Stimulated activated naive CD8-positive, alpha-beta T cell treated with anti-CD3 and anti-CD28 coated beads, Interleukin-15, amount 100 ng/mL, for 72 hours (primary cell): Measurements from ENCODE around the gene BMP2K.
"Not testable (repeated sequence)": the region's sequence is repeated elsewhere in the genome, so short reads cannot be mapped to it uniquely, and the experiment has no call there.

Source experiments
- ATAC-seq: fragments of 150-1000 bp; cut with Tn5 transposase; 2 replicates; pipeline ENCODE4 v1.10.0; 2021; ENCODE audit warnings: mild to moderate bottlenecking, moderate library complexity
- DNase-seq, 2 donors: peaks; one replicate each; pipeline ENCODE4 v3.0.0; 2021 to 2022
- H3K27ac Mint-ChIP-seq, 2 donors: one replicate each; pipeline ENCODE4 v1.8.0; 2022; ENCODE audit warnings: mild to moderate bottlenecking in 2 of 2, mixed read lengths in 2 of 2, moderate library complexity in 2 of 2
- H3K27me3 Mint-ChIP-seq: one replicate; pipeline ENCODE4 v1.8.0; 2022; ENCODE audit warnings: mixed read lengths
- H3K4me1 Mint-ChIP-seq: one replicate; pipeline ENCODE4 v1.8.0; 2022; ENCODE audit warnings: mild to moderate bottlenecking, mixed read lengths
- H3K4me3 Mint-ChIP-seq, 2 donors: one replicate each; pipeline ENCODE4 v1.8.0; 2022; ENCODE audit warnings: mild to moderate bottlenecking in 2 of 2, mixed read lengths in 2 of 2, moderate library complexity in 1 of 2
- H3K9me3 Mint-ChIP-seq, 2 donors: one replicate each; pipeline ENCODE4 v1.8.0; 2022; ENCODE audit warnings: mixed read lengths in 2 of 2

The BMP2K gene

DNA sequence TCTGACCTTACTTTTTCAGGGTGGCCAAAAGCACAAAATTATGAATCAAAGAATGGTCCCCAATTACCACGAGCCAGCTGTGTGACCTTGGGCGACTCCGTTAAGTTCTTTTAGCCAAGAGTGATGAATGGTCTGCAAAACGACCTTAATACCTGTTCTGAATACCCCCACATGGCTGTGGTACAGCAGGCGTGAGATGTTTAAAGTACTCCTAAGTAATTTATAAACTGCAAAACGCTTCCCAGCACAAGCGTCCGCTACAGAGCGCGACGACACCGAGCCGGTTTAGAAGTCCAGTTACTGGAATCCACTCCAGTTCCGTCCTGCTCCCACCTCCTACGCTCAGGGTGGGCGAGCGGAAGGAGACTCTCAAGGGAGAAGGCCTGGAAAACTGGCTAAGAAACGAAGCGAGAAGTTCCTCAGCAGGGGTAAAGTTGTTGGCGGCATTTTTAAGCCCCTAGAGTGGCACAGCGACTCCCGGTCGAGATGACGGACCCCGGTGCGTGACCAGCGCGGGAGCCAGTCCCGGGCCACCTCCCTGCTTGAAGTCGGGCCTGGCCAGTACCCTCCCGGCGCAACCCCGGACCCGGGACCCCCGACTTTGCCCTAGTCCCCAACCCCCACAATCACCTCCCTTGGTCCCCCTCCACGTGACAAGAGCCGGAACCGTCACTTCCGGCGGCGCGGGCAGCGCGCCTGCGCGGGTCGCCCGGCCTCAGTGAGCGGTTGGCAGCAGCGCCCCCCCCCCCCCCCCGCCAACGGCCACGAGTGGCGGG lies 659 bp upstream of the BMP2K start:
- Mint-ChIP-seq H3K4me1 (peaks cover 34% of the 10 kb centered on the region), H3K27ac (peak overlapping the region; percentile 96 to 97), H3K4me3 (peak overlapping the region; percentile 89 to 90), H3K27me3 (no peaks in the 10 kb centered on the region), H3K9me3 (no peaks in the 10 kb centered on the region)
- DNase-seq: peak; percentile 86
- peak; percentile 79 for ATAC-seq

DNA sequence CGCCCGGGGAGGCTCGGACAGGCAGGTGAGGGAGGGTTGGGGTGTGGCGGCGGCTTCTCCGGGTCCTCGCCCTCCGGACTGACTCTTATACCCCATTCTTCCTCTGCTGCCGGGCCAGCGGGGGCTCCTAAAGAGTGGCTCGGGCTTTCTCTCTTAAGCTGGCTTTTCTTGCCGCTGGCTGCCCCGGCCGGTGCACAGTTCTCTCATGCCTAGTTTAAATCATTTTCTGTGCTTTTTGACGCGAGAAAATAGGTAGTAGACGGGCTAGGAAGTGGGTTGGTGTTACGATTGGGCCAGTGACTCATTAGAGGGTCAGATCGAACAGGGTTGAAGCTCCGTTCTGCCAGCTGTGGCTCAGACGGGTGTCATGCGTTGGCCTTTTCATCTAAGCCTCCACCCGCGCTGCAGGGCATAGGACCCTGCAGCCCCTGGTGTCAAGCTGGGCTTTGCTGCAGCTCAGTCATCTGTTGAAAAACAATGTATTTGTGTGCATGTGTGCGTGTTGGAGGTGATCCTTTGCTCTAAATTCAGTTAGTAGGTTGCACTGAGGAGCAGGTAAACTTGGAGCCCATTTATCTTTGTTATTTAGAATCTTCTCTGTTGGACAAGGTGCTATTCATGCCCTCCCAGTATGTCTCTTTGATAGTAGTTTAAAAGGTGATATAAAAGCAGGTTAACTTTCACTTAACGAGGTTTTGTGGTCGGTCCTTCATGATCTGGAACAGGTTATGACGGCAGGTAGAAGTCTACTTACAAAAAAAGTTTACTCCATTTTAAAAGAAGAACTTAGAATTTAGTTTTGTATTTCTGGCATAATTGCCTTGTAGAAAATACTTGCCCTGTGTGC lies 802 bp downstream of the BMP2K start:
- peak overlapping the region; percentile 89 to 94 for H3K27ac Mint-ChIP-seq
- ATAC-seq (peak; percentile 76), DNase-seq (peak; percentile 59 to 70)
- peak overlapping the region in 1 of 2 donors; percentile 89 for H3K4me3 Mint-ChIP-seq
- no peaks in the 10 kb centered on the region for H3K9me3 Mint-ChIP-seq
- no peaks in the 10 kb centered on the region for H3K27me3 Mint-ChIP-seq
- peaks cover 22% of the 10 kb centered on the region for H3K4me1 Mint-ChIP-seq

DNA sequence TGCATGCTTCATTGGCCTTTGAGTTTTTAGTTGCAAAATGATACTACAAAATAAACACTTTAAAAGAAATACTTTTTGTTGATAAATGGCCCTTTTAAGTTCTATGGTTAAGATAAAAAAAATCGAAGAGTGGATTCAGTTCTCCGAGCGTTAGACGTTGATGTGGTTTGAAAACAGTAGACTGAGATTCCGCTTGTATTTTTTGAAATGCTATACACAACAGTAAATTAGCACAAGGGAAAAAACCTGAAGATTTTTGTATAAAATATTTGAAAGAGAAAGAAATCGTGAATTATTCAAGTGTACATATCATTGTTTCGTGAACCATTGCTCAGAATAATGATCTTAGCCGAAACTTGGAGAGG lies 1.4 kb downstream of the BMP2K start:
- Mint-ChIP-seq H3K4me1 (peaks cover 19% of the 10 kb centered on the region), H3K27me3 (no peaks in the 10 kb centered on the region), H3K4me3 (peak overlapping the region in 1 of 2 donors; percentile 89), H3K27ac (peak overlapping the region; percentile 81 to 89), H3K9me3 (no peaks in the 10 kb centered on the region)
- no peak for DNase-seq
- no peak for ATAC-seq

DNA sequence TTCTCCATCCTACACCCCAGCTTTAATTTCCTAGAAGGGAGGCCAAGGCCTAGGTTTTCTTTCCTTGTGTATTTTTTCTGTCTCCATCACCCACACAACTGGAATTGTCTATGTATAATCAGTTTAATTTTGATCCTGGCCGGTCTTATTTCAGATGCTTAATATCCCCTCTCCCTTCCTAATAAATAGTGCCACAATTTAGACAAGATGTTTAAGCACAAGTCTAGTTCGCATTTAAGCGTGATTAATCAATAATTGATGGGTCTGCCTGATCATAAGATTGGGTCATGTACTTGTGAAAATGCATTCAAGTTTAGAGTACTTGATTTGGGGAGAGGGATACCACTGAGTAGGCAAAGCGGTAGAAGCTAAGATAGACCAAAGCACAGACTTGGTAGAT lies 2.4 kb downstream of the BMP2K start:
- Mint-ChIP-seq H3K4me1 (peaks cover 10% of the 10 kb centered on the region), H3K27ac (no peak overlapping the region), H3K9me3 (no peaks in the 10 kb centered on the region), H3K27me3 (no peaks in the 10 kb centered on the region), H3K4me3 (no peak overlapping the region)
- no peak for DNase-seq
- no peak for ATAC-seq

DNA sequence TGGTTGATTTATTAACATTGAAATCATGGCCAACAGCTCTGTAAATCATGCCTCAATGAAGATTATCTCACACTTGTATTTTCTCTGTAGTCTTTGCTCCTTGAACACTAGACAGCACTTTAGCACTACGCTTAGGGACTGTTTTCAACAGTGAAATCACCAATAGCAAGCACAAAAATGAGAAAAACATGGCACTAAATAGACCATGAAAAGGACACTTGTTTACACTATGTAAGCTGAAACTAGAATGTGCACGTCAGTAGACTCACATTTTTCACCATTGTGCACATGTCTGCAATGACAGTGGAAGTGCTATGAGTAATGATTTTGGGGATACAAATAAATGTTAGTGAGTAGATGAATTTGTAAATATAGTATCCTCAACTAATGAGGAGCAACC lies 3.1 kb downstream of the BMP2K start:
- Mint-ChIP-seq H3K27me3 (no peaks in the 10 kb centered on the region), H3K4me3 (no peak overlapping the region), H3K27ac (no peak overlapping the region), H3K9me3 (no peaks in the 10 kb centered on the region), H3K4me1 (peaks cover 9% of the 10 kb centered on the region)
- no peak for DNase-seq
- no peak for ATAC-seq

DNA sequence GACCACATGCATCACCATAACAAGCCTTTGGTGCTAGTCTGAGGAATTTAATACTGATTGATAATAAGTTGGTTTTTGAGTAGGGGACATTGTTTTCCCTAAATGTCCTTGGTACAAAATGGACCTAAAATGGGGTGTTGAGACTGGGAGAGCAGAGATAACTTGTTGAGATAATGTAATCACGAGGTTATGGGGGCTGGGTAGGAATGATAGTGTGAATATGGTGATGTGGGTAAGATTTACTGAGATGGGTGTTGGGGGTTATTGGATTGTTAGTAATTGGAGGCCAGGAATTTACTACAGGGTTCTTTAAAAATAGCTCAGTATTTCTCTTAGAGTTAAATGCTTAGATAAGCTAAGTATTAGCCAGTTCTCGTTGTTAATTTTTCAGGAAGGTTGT lies 3.9 kb downstream of the BMP2K start:
- ATAC-seq (no peak), DNase-seq (no peak)
- H3K27me3 Mint-ChIP-seq: no peaks in the 10 kb centered on the region
- H3K27ac Mint-ChIP-seq: no peak overlapping the region
- peaks cover 9% of the 10 kb centered on the region for H3K4me1 Mint-ChIP-seq
- no peaks in the 10 kb centered on the region for H3K9me3 Mint-ChIP-seq
- H3K4me3 Mint-ChIP-seq: no peak overlapping the region

DNA sequence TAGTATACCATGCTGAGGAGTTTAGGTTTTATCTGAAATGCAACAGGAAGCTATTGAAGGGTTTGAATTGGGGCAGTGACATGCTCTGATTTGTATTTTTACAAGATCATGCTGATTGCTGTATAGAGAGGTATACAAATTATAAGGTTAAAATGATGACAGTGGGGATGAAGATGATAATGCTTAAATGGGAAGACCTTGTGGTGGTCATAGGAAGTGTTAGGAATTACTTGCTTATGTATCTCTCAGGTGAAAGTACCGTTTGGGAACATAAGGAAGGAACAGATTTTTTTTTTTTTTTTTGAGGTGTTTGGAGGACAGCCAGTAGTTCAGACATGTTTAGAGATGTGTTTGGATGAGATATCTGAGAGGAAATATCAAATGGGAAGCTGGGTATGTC lies 5.0 kb downstream of the BMP2K start:
- no peak overlapping the region for H3K27ac Mint-ChIP-seq
- H3K27me3 Mint-ChIP-seq: no peaks in the 10 kb centered on the region
- H3K9me3 Mint-ChIP-seq: no peaks in the 10 kb centered on the region
- H3K4me3 Mint-ChIP-seq: no peak overlapping the region
- ATAC-seq: no peak
- H3K4me1 Mint-ChIP-seq: peaks cover 9% of the 10 kb centered on the region
- DNase-seq: no peak

DNA sequence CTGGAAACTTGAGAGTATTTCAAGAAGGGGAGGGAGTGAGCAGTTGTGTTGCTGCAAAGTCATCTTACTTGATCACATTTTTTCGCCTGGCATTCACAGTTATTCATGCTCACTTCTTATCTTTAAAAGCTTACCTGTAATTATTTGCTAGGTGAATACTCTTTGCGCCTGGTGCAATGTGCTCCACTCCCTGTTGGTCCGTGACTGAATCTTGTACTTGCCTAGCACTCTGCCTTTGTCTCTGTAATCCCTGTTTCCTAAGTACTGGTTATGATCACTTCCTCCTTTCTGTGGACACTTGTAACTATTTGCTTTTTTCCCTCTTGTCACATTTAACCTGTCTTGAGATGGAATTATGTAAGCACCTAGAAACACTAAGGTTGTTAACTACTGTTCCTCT lies 5.8 kb downstream of the BMP2K start:
- H3K27me3 Mint-ChIP-seq: no peaks in the 10 kb centered on the region
- no peak overlapping the region for H3K27ac Mint-ChIP-seq
- peaks cover 11% of the 10 kb centered on the region for H3K4me1 Mint-ChIP-seq
- H3K4me3 Mint-ChIP-seq: no peak overlapping the region
- no peaks in the 10 kb centered on the region for H3K9me3 Mint-ChIP-seq
- ATAC-seq: no peak
- no peak for DNase-seq

DNA sequence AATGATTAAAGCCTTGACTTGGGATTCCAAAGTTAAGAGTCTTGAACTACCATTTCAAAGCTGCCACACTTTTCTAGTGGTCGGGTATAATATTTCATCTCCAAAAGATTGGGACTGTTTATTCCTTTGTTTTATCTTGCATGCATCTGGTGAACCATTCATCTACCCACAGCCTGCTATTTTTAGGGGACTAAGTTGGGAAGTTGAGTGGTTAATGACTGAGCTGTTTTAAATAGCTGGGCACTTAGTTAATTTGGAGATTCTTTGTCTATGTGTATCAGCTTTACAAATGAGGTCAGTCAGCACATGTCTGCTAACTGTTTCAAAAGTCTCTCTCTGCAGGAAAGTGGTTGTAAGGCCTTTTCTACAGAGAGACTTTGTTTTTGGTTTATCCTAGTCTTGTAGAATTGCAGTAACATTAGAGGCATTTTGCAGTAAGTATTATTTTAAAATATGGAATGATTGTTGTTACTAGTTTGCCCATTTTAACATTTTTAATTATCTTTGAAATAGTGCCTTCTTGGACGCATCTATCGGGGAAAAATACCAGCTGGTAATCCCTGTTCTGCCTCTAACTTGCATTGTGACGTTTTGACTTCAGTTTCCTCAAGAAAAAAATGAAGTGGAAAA lies 8.2 kb downstream of the BMP2K start:
- ATAC-seq (no peak), DNase-seq (no peak)
- H3K27me3 Mint-ChIP-seq: no peaks in the 10 kb centered on the region
- no peak overlapping the region for H3K27ac Mint-ChIP-seq
- H3K4me3 Mint-ChIP-seq: no peak overlapping the region
- H3K9me3 Mint-ChIP-seq: no peaks in the 10 kb centered on the region
- H3K4me1 Mint-ChIP-seq: peaks cover 19% of the 10 kb centered on the region

DNA sequence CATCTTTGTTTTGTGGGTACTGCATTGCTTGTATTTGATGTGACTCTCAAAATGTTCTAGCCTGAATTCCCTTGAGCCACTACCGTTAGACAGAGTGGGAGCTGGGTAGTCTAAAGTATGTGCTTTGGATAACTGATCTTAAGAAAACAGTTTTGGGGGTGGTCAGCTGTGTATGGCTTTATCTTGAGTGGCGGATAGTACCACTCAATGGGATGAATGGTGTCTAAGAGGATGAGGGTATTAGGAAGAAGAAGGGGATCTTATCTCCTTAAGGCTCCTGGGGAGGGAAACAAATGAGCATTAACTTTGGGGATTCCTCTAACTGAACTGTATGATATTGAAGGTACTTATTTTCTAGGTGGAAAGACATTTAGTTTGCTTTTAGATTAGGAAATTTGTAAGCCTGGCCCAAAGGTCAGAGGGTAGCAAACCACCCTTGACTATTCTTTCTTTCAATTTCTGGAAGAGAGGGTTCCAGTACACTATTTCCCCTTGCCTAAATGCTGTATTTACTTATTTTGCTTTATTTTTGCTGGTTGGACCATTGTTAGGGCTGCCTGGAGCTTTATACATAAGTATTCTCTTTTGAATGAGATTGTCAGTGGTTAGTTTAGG lies 11.3 kb downstream of the BMP2K start:
- H3K9me3 Mint-ChIP-seq: no peaks in the 10 kb centered on the region
- no peak overlapping the region for H3K27ac Mint-ChIP-seq
- no peaks in the 10 kb centered on the region for H3K27me3 Mint-ChIP-seq
- no peak overlapping the region for H3K4me3 Mint-ChIP-seq
- ATAC-seq (no peak), DNase-seq (no peak)
- peaks cover 25% of the 10 kb centered on the region for H3K4me1 Mint-ChIP-seq

DNA sequence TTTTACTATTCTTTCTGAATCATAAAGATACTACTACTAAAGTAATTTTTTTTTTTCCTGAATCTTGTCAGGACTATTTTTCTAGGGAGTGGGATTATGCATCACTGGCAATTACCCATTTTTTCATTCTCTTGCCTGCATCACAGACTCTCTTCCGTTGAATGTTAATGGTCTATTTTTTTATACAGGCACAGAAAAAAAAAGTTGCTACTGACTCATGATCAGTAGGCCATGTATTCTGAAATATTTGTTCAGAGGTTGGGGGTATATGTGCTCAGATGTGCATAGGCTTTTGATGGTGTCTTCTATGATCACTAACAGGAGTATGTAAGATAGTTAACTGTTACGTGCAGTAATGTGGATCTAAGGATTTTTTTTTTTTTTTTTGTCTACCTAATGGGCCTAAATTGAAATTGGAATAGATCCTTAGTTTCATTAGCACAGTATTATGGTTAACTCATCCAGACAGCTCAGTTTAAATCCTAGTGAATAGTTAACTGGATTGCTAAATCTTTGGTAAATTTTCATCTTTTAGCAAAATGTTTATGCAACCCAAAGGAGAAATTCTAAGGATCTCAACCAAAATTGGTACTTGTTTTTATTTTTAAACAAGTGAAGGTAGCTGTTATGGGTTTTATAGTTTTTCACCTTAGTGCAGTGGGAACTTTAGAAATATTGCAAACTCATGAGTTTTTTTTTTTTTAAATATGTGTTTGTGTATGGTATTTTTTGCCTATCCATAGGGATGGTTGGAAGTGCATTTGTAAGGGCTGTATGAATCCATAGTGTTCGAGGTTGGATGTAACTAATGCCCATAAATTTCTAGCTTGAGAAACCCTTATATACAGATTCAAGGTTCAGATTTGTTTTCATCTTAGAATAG lies 12.1 kb downstream of the BMP2K start:
- no peaks in the 10 kb centered on the region for H3K9me3 Mint-ChIP-seq
- no peak for DNase-seq
- H3K27me3 Mint-ChIP-seq: no peaks in the 10 kb centered on the region
- peaks cover 25% of the 10 kb centered on the region for H3K4me1 Mint-ChIP-seq
- no peak overlapping the region for H3K4me3 Mint-ChIP-seq
- H3K27ac Mint-ChIP-seq: no peak overlapping the region
- no peak for ATAC-seq

DNA sequence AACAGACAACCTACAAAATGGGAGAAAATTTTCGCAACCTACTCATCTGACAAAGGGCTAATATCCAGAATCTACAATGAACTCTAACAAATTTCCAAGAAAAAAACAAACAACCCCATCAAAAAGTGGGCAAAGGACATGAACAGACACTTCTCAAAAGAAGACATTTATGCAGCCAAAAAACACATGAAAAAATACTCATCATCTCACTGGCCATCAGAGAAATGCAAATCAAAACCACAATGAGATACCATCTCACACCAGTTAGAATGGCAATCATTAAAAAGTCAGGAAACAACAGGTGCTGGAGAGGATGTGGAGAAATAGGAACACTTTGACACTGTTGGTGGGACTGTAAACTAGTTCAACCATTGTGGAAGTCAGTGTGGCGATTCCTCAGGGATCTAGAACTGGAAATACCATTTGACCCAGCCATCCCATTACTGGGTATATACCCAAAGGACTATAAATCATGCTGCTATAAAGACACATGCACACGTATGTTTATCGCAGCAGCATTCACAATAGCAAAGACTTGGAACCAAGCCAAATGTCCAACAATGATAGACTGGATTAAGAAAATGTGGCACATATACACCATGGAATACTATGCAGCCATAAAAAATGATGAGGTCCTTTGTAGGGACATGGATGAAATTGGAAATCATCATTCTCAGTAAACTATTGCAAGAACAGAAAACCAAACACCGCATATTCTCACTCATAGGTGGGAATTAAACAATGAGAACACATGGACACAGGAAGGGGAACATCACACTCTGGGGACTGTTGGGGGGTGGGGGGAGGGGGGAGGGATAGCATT lies 19.7 kb downstream of the BMP2K start:
- H3K27ac Mint-ChIP-seq: not testable (repeated sequence)

DNA sequence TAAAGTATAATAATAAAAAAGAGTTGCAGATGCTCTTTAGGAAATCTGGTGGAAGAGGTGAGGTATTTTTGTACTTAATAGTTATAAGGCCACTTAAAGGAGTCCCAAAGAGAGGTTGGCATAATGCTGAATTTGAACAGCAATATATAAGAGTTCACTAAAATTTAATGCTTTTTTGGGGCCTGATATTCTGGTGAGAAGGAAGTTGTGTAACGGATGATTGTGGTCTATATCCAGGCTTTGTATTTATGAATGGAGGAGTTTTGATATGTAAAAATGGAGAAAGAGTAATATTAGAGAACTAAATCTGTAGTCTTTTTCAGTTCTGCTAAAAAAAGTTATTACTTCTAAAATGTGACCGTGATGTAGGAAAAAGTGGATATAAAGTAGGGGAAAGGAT lies 20.4 kb downstream of the BMP2K start:
- Mint-ChIP-seq H3K9me3 (peaks cover 0 to 7% of the 10 kb centered on the region in 2 donors), H3K4me3 (no peak overlapping the region), H3K27me3 (no peaks in the 10 kb centered on the region), H3K27ac (no peak overlapping the region), H3K4me1 (peaks cover 22% of the 10 kb centered on the region)
- ATAC-seq: no peak
- DNase-seq: no peak

More for the DNA sequence above, 19.7 kb downstream of the BMP2K start:
- H3K27me3 Mint-ChIP-seq, H3K4me3 Mint-ChIP-seq, ATAC-seq, H3K9me3 Mint-ChIP-seq, DNase-seq: not testable (repeated sequence)
- peaks cover 24% of the 10 kb centered on the region for H3K4me1 Mint-ChIP-seq

DNA sequence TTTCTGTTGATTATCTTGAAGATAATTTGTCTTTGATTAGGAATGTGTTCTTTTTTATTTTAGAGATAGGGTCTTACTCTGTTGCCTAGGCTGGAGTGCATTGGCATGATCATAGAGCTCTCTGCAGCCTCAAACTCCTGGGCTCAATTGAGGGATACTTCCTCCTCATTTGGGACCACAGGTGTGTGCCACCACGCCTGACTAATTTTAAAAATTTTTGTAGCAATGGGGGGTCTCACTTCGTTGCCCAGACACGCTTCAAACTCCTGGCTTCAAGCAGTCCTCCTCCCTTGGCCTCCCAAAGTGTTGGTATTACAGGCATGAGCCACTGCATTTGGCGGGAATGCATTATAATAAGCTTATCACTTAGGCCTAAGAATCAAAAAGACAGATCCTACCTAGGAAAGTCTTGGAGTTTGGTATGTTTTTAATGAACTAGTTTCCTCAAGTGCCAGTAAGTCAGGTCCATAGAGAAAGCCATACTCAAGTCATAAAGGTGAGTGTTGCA lies 21.7 kb downstream of the BMP2K start:
- peaks cover 28% of the 10 kb centered on the region for H3K4me1 Mint-ChIP-seq
- H3K27ac Mint-ChIP-seq: no peak overlapping the region
- DNase-seq (no peak), ATAC-seq (no peak)
- H3K4me3 Mint-ChIP-seq: no peak overlapping the region
- H3K9me3 Mint-ChIP-seq: peaks cover 0 to 7% of the 10 kb centered on the region in 2 donors
- no peaks in the 10 kb centered on the region for H3K27me3 Mint-ChIP-seq
